Neural cell (in vitro differentiated cells): ENCODE results near the gene TRIM68. TPM values are rescaled to one million over a fixed set of nuclear protein-coding genes. Genes with fewer than 3 reads are reported as not detected.

Source experiments
- H2AFZ ChIP-seq: fragments of 200-600, 300-800 bp; sonication (generic), shearing (Covaris generic); 2 replicates; pipeline ENCODE4 v1.6.0; 2014; ENCODE audit warnings: low read depth, mild to moderate bottlenecking, antibody characterized with exemption, low read length, moderate library complexity
- H3F3A ChIP-seq: fragments of 200-600 bp; shearing (Covaris generic); 2 replicates; pipeline ENCODE4 v1.6.1; 2016; ENCODE audit warnings: mild to moderate bottlenecking, moderate library complexity, mixed read lengths, antibody characterized with exemption, low read length; ENCODE audit not compliant: insufficient read depth, poor library complexity, severe bottlenecking
- H3K27ac ChIP-seq: fragments of 200-600, 300-800 bp; sonication (generic), shearing (Covaris generic); 2 replicates; pipeline ENCODE4 v1.5.1; 2014; ENCODE audit warnings: mild to moderate bottlenecking, low read length, moderate library complexity
- H3K27me3 ChIP-seq: fragments of 300-800, 200-600 bp; sonication (generic), shearing (Covaris generic); 2 replicates; pipeline ENCODE4 v1.6.0; 2014; ENCODE audit warnings: mild to moderate bottlenecking, low read depth, low read length, moderate library complexity; ENCODE audit not compliant: insufficient read depth
- H3K36me3 ChIP-seq: fragments of 300-800, 200-600 bp; sonication (generic), shearing (Covaris generic); 2 replicates; pipeline ENCODE4 v1.5.1; 2014; ENCODE audit warnings: mild to moderate bottlenecking, antibody characterized with exemption, low read length, moderate library complexity; ENCODE audit not compliant: insufficient read depth
- H3K4me2 ChIP-seq: fragments of 300-800, 200-600 bp; sonication (generic), shearing (Covaris generic); 2 replicates; pipeline ENCODE4 v1.6.0; 2014; ENCODE audit warnings: mild to moderate bottlenecking, low read length
- H3K4me3 ChIP-seq: fragments of 300-800, 200-600 bp; sonication (generic), shearing (Covaris generic); 2 replicates; pipeline ENCODE4 v1.5.1; 2014; ENCODE audit warnings: mild to moderate bottlenecking, low read length, moderate library complexity
- H3K79me2 ChIP-seq: fragments of 200-600 bp; shearing (Covaris generic); replicated peaks from 2 replicates; pipeline ENCODE4 v1.6.0; 2014; ENCODE audit warnings: mild to moderate bottlenecking, low read length, moderate library complexity; ENCODE audit not compliant: insufficient read depth
- H3K9ac ChIP-seq: fragments of 300-800, 200-600 bp; sonication (generic), shearing (Covaris generic); 2 replicates; pipeline ENCODE4 v1.6.1; 2016; ENCODE audit warnings: mild to moderate bottlenecking, low read length, mixed read lengths
- H3K9me2 ChIP-seq: fragments of 200-600 bp; shearing (Covaris generic); 2 replicates; pipeline ENCODE4 v1.6.1; 2016; ENCODE audit warnings: mild to moderate bottlenecking, low read length, mixed read lengths; ENCODE audit not compliant: insufficient read depth
- H3K9me3 ChIP-seq: fragments of 200-600, 300-800 bp; sonication (generic), shearing (Covaris generic); 2 replicates; pipeline ENCODE4 v1.6.1; 2016; ENCODE audit warnings: mild to moderate bottlenecking, mixed run types, low read length, moderate library complexity, mixed read lengths
- H4K20me1 ChIP-seq: fragments of 200-600 bp; shearing (Covaris generic); 2 replicates; pipeline ENCODE4 v1.6.1; 2016; ENCODE audit warnings: mild to moderate bottlenecking, mixed run types; ENCODE audit not compliant: insufficient read depth
- EP300 ChIP-seq: fragments of 450-650 bp; conservative IDR thresholded peaks from 2 replicates; pipeline ENCODE4 v1.6.1; 2014; ENCODE audit warnings: antibody characterized with exemption, mild to moderate bottlenecking, moderate library complexity; ENCODE audit not compliant: poor library complexity, severe bottlenecking
- EZH2 ChIP-seq: fragments of 200-600, 300-800 bp; shearing (Covaris generic), sonication (generic); IDR thresholded peaks from 2 replicates; pipeline ENCODE4 v1.6.1; 2014; ENCODE audit warnings: antibody characterized with exemption, low read length, borderline replicate concordance, mild to moderate bottlenecking; ENCODE audit not compliant: insufficient read depth, poor library complexity, severe bottlenecking
- MXI1 ChIP-seq: fragments of 450-650 bp; conservative IDR thresholded peaks from 2 replicates; pipeline ENCODE4 v1.6.1; 2014; ENCODE audit warnings: antibody characterized with exemption, mild to moderate bottlenecking; ENCODE audit not compliant: poor library complexity, severe bottlenecking
- POLR2AphosphoS5 ChIP-seq: IDR thresholded peaks from 2 replicates; pipeline ENCODE4 v1.6.1; 2012
- RAD21 ChIP-seq: fragments of 450-650 bp; conservative IDR thresholded peaks from 2 replicates; pipeline ENCODE4 v1.6.1; 2014; ENCODE audit warnings: antibody characterized with exemption, mild to moderate bottlenecking, moderate library complexity
- REST ChIP-seq: IDR thresholded peaks from 2 replicates; pipeline ENCODE4 v1.6.1; 2012; ENCODE audit warnings: borderline replicate concordance
- SMC3 ChIP-seq: fragments of 450-650 bp; conservative IDR thresholded peaks from 2 replicates; pipeline ENCODE4 v1.6.1; 2014; ENCODE audit warnings: antibody characterized with exemption, mild to moderate bottlenecking, moderate library complexity; ENCODE audit not compliant: poor library complexity
- TAF1 ChIP-seq: IDR thresholded peaks from 2 replicates; pipeline ENCODE4 v1.6.1; 2012; ENCODE audit warnings: low read depth
- polyA plus RNA-seq: library from polyadenylated mRNA; depleted of rRNA; stranded (reverse); fragments of >200 nt; gene quantifications from 2 replicates; pipeline ENCODE4 v1.2.3, GENCODE V29; 2014
- TF ChIP-seq, protein P1 (sequence below): fragments of 450-650 bp; IDR thresholded peaks from 2 replicates; pipeline ENCODE4 v1.5.1; 2014; ENCODE audit warnings: antibody characterized with exemption, mild to moderate bottlenecking, moderate library complexity; ENCODE audit not compliant: poor library complexity, severe bottlenecking

The TRIM68 gene
- polyA plus RNA-seq, 1 donor from 2014 or later: 15.3 TPM

DNA sequence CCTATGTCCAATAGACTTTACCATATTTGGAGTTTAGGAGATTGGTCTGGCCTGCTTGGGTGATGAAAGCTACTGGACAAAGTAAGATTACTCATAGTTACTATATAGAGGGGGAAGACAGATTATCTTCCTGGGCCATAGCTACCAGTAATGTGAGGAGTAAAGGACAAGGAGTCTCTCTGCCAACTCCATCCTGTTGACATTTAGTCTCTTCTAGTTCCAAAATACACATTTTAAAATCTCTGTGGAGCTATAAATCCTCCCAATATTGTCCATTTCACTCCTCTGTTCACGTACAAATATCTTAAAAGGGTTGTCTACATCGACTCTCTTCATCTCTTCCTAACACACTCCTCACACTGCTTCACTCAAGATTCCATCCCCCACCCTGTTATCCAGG, 28.1 kb upstream of the TRIM68 start:
- Histone ChIP-seq H2AFZ (no peak overlapping the region), H3K9me2 (no peaks in the 10 kb centered on the region), H3K27ac (no peak overlapping the region)

GRCh38 chr11:4626207-4627099, 18.4 kb upstream of the TRIM68 start:
- TF ChIP-seq, protein P1, sequence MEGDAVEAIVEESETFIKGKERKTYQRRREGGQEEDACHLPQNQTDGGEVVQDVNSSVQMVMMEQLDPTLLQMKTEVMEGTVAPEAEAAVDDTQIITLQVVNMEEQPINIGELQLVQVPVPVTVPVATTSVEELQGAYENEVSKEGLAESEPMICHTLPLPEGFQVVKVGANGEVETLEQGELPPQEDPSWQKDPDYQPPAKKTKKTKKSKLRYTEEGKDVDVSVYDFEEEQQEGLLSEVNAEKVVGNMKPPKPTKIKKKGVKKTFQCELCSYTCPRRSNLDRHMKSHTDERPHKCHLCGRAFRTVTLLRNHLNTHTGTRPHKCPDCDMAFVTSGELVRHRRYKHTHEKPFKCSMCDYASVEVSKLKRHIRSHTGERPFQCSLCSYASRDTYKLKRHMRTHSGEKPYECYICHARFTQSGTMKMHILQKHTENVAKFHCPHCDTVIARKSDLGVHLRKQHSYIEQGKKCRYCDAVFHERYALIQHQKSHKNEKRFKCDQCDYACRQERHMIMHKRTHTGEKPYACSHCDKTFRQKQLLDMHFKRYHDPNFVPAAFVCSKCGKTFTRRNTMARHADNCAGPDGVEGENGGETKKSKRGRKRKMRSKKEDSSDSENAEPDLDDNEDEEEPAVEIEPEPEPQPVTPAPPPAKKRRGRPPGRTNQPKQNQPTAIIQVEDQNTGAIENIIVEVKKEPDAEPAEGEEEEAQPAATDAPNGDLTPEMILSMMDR: peak; percentile 91
- TF ChIP-seq POLR2AphosphoS5: no peak
- TF ChIP-seq SMC3: peak; percentile 93
- peak; percentile 92 for TF ChIP-seq RAD21
- TF ChIP-seq TAF1: no peak
- TF ChIP-seq EZH2: no peak
- H3K27ac ChIP-seq: no peak overlapping the region
- H3K36me3 ChIP-seq: no peaks in the 10 kb centered on the region
- no peaks in the 10 kb centered on the region for H3K9me2 ChIP-seq
- no peaks in the 10 kb centered on the region for H3F3A ChIP-seq
- H3K27me3 ChIP-seq: no peaks in the 10 kb centered on the region
- no peak overlapping the region for H3K9ac ChIP-seq
- no peak overlapping the region for H3K4me2 ChIP-seq
- H3K4me3 ChIP-seq: no peak overlapping the region
- H2AFZ ChIP-seq: no peak overlapping the region
- no peaks in the 10 kb centered on the region for H3K79me2 ChIP-seq
- H3K9me3 ChIP-seq: no peaks in the 10 kb centered on the region
- H4K20me1 ChIP-seq: no peaks in the 10 kb centered on the region

More for the DNA sequence above, 28.1 kb upstream of the TRIM68 start:
- no peaks in the 10 kb centered on the region for H3K9me3 ChIP-seq
- H3K27me3 ChIP-seq: no peaks in the 10 kb centered on the region
- no peaks in the 10 kb centered on the region for H3K79me2 ChIP-seq
- no peaks in the 10 kb centered on the region for H3K36me3 ChIP-seq
- TF ChIP-seq EP300 (no peak), SMC3 (no peak), MXI1 (no peak), EZH2 (no peak), RAD21 (no peak)
- H3K4me3 ChIP-seq: no peak overlapping the region
- no peak overlapping the region for H3K4me2 ChIP-seq
- no peaks in the 10 kb centered on the region for H3F3A ChIP-seq
- no peak overlapping the region for H3K9ac ChIP-seq
- H4K20me1 ChIP-seq: no peaks in the 10 kb centered on the region

DNA sequence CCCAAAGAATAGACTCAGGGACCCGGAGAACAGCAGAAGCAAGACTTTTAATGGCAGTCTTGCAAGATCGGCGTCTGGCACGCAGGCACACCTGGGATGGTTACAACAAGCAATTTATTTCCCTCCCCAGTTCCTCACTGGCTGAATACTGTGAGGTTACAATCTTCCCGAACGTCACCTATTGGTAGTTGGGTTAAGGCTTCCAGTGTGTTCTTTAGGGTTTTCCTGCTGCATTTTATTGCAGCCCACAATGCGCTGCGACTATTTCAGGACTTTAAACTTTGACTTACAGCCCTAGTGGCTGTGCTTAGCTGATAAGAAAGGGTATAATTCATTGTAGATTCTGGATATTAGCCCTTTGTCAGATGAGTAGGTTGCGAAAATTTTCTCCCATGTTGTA, 11.5 kb upstream of the TRIM68 start:
- Histone ChIP-seq H3K79me2 (no peaks in the 10 kb centered on the region), H3K9me2 (no peaks in the 10 kb centered on the region), H3K9me3 (no peaks in the 10 kb centered on the region), H3K9ac (no peak overlapping the region), H3K27me3 (no peaks in the 10 kb centered on the region), H3K36me3 (no peaks in the 10 kb centered on the region), H3K4me3 (no peak overlapping the region), H2AFZ (no peak overlapping the region), H3F3A (no peaks in the 10 kb centered on the region), H3K4me2 (no peak overlapping the region), H3K27ac (no peak overlapping the region), H4K20me1 (no peaks in the 10 kb centered on the region)
- no peak for TF ChIP-seq SMC3
- TF ChIP-seq, protein P1: no peak
- TF ChIP-seq POLR2AphosphoS5: no peak
- no peak for TF ChIP-seq REST
- TF ChIP-seq MXI1: no peak
- TF ChIP-seq EP300: no peak
